ENCODE results near the gene TBCK.

The TBCK gene

GRCh38 chr4:106306561-106306960 is 9.4 kb downstream of the TBCK start:
- H3K27me3 ChIP-seq (ENCODE audit: control insufficient read depth, insufficient read depth, low read length), result no peaks in the 10 kb centered on the region
- no peaks in the 10 kb centered on the region for H3K9me3 ChIP-seq (ENCODE audit: control insufficient read depth, insufficient read depth, low read length)
- H3K4me1 ChIP-seq (ENCODE audit: control insufficient read depth, insufficient read depth, low read length), result peaks cover 2% of the 10 kb centered on the region; the same call in 1 of the 2 replicates
- no peaks in the 10 kb centered on the region for H3K36me3 ChIP-seq (ENCODE audit: control insufficient read depth, insufficient read depth, low read length)
- H3K27ac ChIP-seq (ENCODE audit: low read length), result no peak overlapping the region
- no peak overlapping the region for H3K4me3 ChIP-seq (ENCODE audit: low read length)
- DNase-seq (ENCODE audit: low read depth, low spot score), result no peak

- Histone ChIP-seq H3K27ac (ENCODE audit: low read length) (no peak overlapping the region), H3K9me3 (ENCODE audit: control insufficient read depth, insufficient read depth, low read length) (no peaks in the 10 kb centered on the region), H3K27me3 (ENCODE audit: control insufficient read depth, insufficient read depth, low read length) (no peaks in the 10 kb centered on the region), H3K36me3 (ENCODE audit: control insufficient read depth, insufficient read depth, low read length) (no peaks in the 10 kb centered on the region), H3K4me1 (ENCODE audit: control insufficient read depth, insufficient read depth, low read length) (peaks cover 2% of the 10 kb centered on the region; the same call in 1 of the 2 replicates), H3K4me3 (ENCODE audit: low read length) (no peak overlapping the region)
- DNase-seq (ENCODE audit: low read depth, low spot score), result no peak
- WGBS (ENCODE audit: insufficient coverage, insufficient read length), result no CpG with 5 or more reads among the region's 4 CpGs
Observed at GRCh38 chr4:106305435-106306055, 10.5 kb downstream of the TBCK start.

DNA sequence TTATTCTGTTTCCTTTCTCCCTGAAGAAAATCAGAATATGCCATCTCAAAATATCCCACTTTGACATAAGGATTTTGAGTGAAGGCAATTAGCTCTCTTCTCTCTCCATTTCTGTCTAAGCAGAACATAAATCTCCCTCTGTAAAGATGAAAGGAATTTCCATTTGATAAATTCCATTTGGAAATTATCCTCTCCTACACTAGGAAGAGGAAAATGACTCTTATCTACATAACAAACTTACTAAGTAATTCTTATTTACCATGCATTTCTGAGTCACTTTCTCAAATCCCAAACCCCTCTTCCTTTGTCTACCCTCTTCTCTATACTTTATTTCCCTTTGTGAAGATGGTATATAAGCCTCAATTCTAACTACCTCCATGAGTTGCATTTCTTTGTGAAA is 11.4 kb downstream of the TBCK start:
- Histone ChIP-seq H3K4me1 (ENCODE audit: control insufficient read depth, insufficient read depth, low read length) (peaks cover 2% of the 10 kb centered on the region; the same call in 1 of the 2 replicates), H3K27ac (ENCODE audit: low read length) (no peak overlapping the region), H3K36me3 (ENCODE audit: control insufficient read depth, insufficient read depth, low read length) (no peaks in the 10 kb centered on the region; the same call in 1 of the 2 replicates), H3K27me3 (ENCODE audit: control insufficient read depth, insufficient read depth, low read length) (no peaks in the 10 kb centered on the region), H3K4me3 (ENCODE audit: low read length) (no peak overlapping the region), H3K9me3 (ENCODE audit: control insufficient read depth, insufficient read depth, low read length) (no peaks in the 10 kb centered on the region)
- no peak for DNase-seq (ENCODE audit: low read depth, low spot score)

GRCh38 chr4:106303548-106304281 is 12.3 kb downstream of the TBCK start:
- no peak for DNase-seq (ENCODE audit: low read depth, low spot score)
- no peaks in the 10 kb centered on the region for H3K27me3 ChIP-seq (ENCODE audit: control insufficient read depth, insufficient read depth, low read length)
- H3K36me3 ChIP-seq (ENCODE audit: control insufficient read depth, insufficient read depth, low read length), result no peaks in the 10 kb centered on the region; the same call in 1 of the 2 replicates
- no CpG with 5 or more reads among the region's 3 CpGs for WGBS (ENCODE audit: insufficient coverage, insufficient read length)
- no peak overlapping the region for H3K27ac ChIP-seq (ENCODE audit: low read length)
- H3K4me1 ChIP-seq (ENCODE audit: control insufficient read depth, insufficient read depth, low read length), result peaks cover 2% of the 10 kb centered on the region; the same call in 1 of the 2 replicates
- H3K4me3 ChIP-seq (ENCODE audit: low read length), result no peak overlapping the region
- no peaks in the 10 kb centered on the region for H3K9me3 ChIP-seq (ENCODE audit: control insufficient read depth, insufficient read depth, low read length)

DNA sequence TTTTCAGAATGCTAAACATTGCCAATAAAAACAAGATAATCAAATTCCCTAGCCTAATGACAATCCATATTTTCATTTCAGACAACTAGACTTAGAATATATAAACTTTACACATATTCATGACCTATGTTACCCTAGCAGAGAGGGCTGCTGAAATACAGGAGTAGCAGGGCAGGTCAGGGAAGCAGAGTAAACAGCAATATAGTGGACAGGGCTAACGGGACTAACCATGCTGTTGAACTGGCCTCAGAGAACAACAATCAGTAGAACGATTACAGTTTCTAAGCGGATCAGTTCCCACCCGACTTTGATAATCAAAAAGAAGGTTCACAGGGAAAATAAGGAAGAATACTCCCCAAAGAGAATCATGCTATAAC is 14.0 kb downstream of the TBCK start:
- no CpG with 5 or more reads among the region's 4 CpGs for WGBS (ENCODE audit: insufficient coverage, insufficient read length)
- no peak for DNase-seq (ENCODE audit: low read depth, low spot score)
- Histone ChIP-seq H3K4me3 (ENCODE audit: low read length) (no peak overlapping the region), H3K9me3 (ENCODE audit: control insufficient read depth, insufficient read depth, low read length) (no peaks in the 10 kb centered on the region), H3K4me1 (ENCODE audit: control insufficient read depth, insufficient read depth, low read length) (peaks cover 2% of the 10 kb centered on the region; the same call in 1 of the 2 replicates), H3K27ac (ENCODE audit: low read length) (no peak overlapping the region), H3K27me3 (ENCODE audit: control insufficient read depth, insufficient read depth, low read length) (no peaks in the 10 kb centered on the region), H3K36me3 (ENCODE audit: control insufficient read depth, insufficient read depth, low read length) (no peaks in the 10 kb centered on the region; the same call in 1 of the 2 replicates)

DNA sequence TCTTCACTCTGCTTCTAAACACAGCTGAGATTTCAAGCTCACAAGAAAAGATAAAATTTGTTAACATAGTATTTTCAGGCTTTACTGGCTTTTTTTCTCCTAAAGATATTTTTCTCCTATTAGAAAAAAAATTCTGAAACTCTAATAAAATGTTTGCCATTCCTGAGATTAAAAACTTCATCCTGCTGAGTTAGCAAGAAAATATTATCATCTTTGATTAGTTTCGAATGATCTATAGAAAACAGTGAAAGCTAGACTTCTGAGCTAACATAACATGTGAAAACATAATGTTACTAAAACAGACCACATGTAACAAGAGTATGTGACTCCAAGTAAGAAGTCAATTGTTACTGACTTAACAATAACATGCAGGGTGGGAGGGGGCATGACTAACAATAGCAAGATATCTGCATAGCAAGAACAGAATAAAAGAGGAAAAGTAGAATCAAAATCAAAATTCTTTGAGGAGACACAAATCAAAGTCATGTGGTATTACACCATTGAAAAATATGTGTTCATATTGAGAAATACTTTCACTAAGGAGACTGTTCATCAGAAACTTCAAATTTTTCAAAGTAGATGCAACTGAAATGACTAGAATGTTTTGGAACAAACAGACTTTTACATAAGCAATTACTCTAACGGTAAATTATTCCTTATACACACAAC is 14.5 kb downstream of the TBCK start:
- Histone ChIP-seq H3K4me3 (ENCODE audit: low read length) (no peak overlapping the region), H3K27ac (ENCODE audit: low read length) (no peak overlapping the region), H3K27me3 (ENCODE audit: control insufficient read depth, insufficient read depth, low read length) (no peaks in the 10 kb centered on the region), H3K36me3 (ENCODE audit: control insufficient read depth, insufficient read depth, low read length) (no peaks in the 10 kb centered on the region; the same call in 1 of the 2 replicates), H3K4me1 (ENCODE audit: control insufficient read depth, insufficient read depth, low read length) (peaks cover 2% of the 10 kb centered on the region; the same call in 1 of the 2 replicates), H3K9me3 (ENCODE audit: control insufficient read depth, insufficient read depth, low read length) (no peaks in the 10 kb centered on the region)
- no CpG with 5 or more reads among the region's 2 CpGs for WGBS (ENCODE audit: insufficient coverage, insufficient read length)
- no peak for DNase-seq (ENCODE audit: low read depth, low spot score)

DNA sequence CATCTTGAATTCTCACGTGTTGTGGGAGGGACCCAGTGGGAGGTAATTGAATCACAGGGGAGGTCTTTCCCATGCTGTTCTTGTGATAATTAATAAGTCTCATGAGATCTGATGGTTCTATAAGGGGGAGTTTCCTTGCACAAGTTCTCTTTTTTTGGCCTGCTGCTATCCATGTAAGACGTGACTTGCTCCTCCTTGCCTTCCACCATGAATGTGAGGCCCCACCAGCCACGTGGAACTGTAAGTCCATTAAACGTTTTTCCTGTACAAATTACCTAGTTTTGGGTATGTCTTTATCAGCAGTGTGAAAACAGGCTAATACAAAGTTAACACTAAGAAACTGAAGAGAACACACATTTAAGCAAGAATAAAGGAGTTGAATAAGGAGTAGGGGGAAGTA is 16.0 kb downstream of the TBCK start:
- Histone ChIP-seq H3K27me3 (ENCODE audit: control insufficient read depth, insufficient read depth, low read length) (no peaks in the 10 kb centered on the region), H3K4me1 (ENCODE audit: control insufficient read depth, insufficient read depth, low read length) (no peaks in the 10 kb centered on the region; the same call in 1 of the 2 replicates), H3K9me3 (ENCODE audit: control insufficient read depth, insufficient read depth, low read length) (no peaks in the 10 kb centered on the region), H3K27ac (ENCODE audit: low read length) (no peak overlapping the region), H3K4me3 (ENCODE audit: low read length) (no peak overlapping the region), H3K36me3 (ENCODE audit: control insufficient read depth, insufficient read depth, low read length) (no peaks in the 10 kb centered on the region; the same call in 1 of the 2 replicates)
- no CpG with 5 or more reads among the region's 4 CpGs for WGBS (ENCODE audit: insufficient coverage, insufficient read length)
- DNase-seq (ENCODE audit: low read depth, low spot score), result no peak

DNA sequence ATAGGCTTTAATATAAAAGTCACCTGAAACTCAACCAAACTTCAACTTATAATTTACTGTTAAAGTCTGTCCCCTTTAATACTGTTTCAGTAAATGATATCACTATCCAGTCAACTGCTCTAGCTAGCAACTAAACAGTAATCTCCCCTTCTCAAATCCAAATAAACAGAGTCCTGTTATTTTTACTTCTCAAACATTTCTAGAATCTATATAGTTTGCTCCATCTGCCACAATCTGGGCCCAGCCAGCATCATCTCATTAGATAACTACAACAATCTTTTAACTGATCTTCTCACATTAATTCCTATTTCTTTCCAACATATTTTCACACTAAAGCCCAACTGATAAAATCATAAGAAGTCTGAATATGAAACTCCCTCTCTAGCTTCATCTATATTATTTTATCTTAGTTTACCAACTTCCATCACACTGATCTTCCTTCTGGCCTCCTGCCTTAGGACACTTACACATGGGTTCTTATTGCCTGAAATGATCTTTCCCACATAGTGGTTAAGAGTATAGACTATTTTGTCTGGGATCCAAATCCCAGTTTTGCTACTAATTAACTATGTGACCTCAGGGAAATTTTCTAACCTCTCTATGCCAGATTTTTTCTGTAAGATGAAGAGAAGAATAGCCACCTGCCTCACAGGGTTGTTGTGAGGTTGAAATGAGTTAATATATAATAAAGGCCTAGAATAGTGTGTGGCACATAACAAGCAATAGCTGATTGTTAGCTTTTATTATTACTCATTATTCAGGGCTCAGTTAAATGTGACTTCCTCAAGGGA is 18.6 kb downstream of the TBCK start:
- Histone ChIP-seq H3K27ac (ENCODE audit: low read length) (no peak overlapping the region), H3K9me3 (ENCODE audit: control insufficient read depth, insufficient read depth, low read length) (no peaks in the 10 kb centered on the region), H3K27me3 (ENCODE audit: control insufficient read depth, insufficient read depth, low read length) (no peaks in the 10 kb centered on the region), H3K4me1 (ENCODE audit: control insufficient read depth, insufficient read depth, low read length) (no peaks in the 10 kb centered on the region; the same call in 1 of the 2 replicates), H3K36me3 (ENCODE audit: control insufficient read depth, insufficient read depth, low read length) (no peaks in the 10 kb centered on the region; the same call in 1 of the 2 replicates), H3K4me3 (ENCODE audit: low read length) (no peak overlapping the region)
- DNase-seq (ENCODE audit: low read depth, low spot score), result no peak

DNA sequence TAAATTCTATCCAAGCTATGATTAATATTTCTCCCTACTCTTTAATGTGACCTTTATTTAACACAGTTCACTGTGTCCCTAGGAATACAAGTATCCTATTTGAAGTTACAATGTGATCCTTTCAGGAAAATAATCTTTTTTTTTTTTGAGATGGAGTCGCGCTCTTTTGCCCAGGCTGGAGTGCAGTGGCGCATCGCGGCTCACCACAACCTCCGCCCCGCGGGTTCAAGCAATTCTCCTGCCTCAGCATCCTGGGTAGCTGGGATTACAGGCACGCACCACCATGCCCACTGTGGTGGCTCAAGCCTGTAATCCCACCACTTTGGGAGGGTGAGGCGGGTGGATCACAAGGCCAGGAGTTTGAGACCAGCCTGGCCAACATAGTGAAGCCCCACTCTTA is 21.9 kb downstream of the TBCK start:
- H3K27ac ChIP-seq (ENCODE audit: low read length), result no peak overlapping the region
- no peaks in the 10 kb centered on the region for H3K27me3 ChIP-seq (ENCODE audit: control insufficient read depth, insufficient read depth, low read length)
- H3K36me3 ChIP-seq (ENCODE audit: control insufficient read depth, insufficient read depth, low read length), result no peaks in the 10 kb centered on the region
- no peaks in the 10 kb centered on the region for H3K4me1 ChIP-seq (ENCODE audit: control insufficient read depth, insufficient read depth, low read length)
- DNase-seq (ENCODE audit: low read depth, low spot score), result no peak
- WGBS (ENCODE audit: insufficient coverage, insufficient read length), result no CpG with 5 or more reads among the region's 10 CpGs
- H3K9me3 ChIP-seq (ENCODE audit: control insufficient read depth, insufficient read depth, low read length), result no peaks in the 10 kb centered on the region
- H3K4me3 ChIP-seq (ENCODE audit: low read length), result no peak overlapping the region

GRCh38 chr4:106291678-106292077 is 24.3 kb downstream of the TBCK start:
- Histone ChIP-seq H3K9me3 (ENCODE audit: control insufficient read depth, insufficient read depth, low read length) (no peaks in the 10 kb centered on the region), H3K27ac (ENCODE audit: low read length) (no peak overlapping the region), H3K27me3 (ENCODE audit: control insufficient read depth, insufficient read depth, low read length) (no peaks in the 10 kb centered on the region), H3K4me1 (ENCODE audit: control insufficient read depth, insufficient read depth, low read length) (peaks cover 2% of the 10 kb centered on the region; the same call in 1 of the 2 replicates), H3K36me3 (ENCODE audit: control insufficient read depth, insufficient read depth, low read length) (no peaks in the 10 kb centered on the region), H3K4me3 (ENCODE audit: low read length) (no peak overlapping the region)
- no CpG with 5 or more reads among the region's 5 CpGs for WGBS (ENCODE audit: insufficient coverage, insufficient read length)
- no peak for DNase-seq (ENCODE audit: low read depth, low spot score)
